PC-3 (cell line): ENCODE measurements around the gene MYO1A. TPM values are rescaled to one million over a fixed set of nuclear protein-coding genes. Genes with fewer than 3 reads are reported as not detected.

Experiments used
- ATAC-seq: fragments of 200-7000 bp; cut with Tn5 transposase; 2 replicates; pipeline ENCODE4 v1.9.1; 2020; ENCODE audit warnings: mild to moderate bottlenecking, moderate library complexity
- BruUV-seq: library from RNA; stranded (reverse); fragments of 400-500 nt; replicated peaks from 2 replicates; lab custom pipeline; 2021; lab: Mats Ljungman, UMichigan
- CTCF ChIA-PET: fragments of 300-600 bp; sonication (Branson Sonifier 250); formaldehyde crosslinking; loops from one replicate; lab custom pipeline; 2022; ENCODE audit warnings: antibody characterized with exemption; lab: Charles Lee
- POLR2A ChIA-PET: fragments of 300-600 bp; sonication (Branson Sonifier 250); formaldehyde crosslinking; loops from one replicate; lab custom pipeline; 2022; ENCODE audit warnings: antibody characterized with exemption; ENCODE audit not compliant: unreplicated experiment; lab: Charles Lee
- DNase-seq: peaks from one replicate; pipeline ENCODE4 v3.0.0-alpha.2; 2015
- H2AFZ ChIP-seq: fragments of 300-600 bp; sonication (generic); 2 replicates; pipeline ENCODE4 v1.6.0; 2016; ENCODE audit warnings: antibody characterized with exemption, low read length
- H3F3A ChIP-seq: fragments of 300-600 bp; sonication (generic); one replicate; pipeline ENCODE4 v1.6.0; 2017; ENCODE audit warnings: antibody characterized with exemption, low read length, control low read depth, mild to moderate bottlenecking; ENCODE audit not compliant: unreplicated experiment
- H3K27ac ChIP-seq: fragments of 300-600 bp; sonication (generic); 2 replicates; pipeline ENCODE4 v1.5.1; 2016; ENCODE audit warnings: mild to moderate bottlenecking, low read length
- H3K27me3 ChIP-seq: fragments of 300-600 bp; sonication (generic); 2 replicates; pipeline ENCODE4 v1.6.1; 2016; ENCODE audit warnings: low read length, mixed read lengths
- H3K36me3 ChIP-seq: fragments of 300-600 bp; sonication (generic); 2 replicates; pipeline ENCODE4 v1.6.1; 2016; ENCODE audit warnings: low read depth, mixed run types, low read length, mixed read lengths
- H3K4me1 ChIP-seq: fragments of 300-600 bp; sonication (generic); 2 replicates; pipeline ENCODE4 v1.5.1; 2016; ENCODE audit warnings: low read length; ENCODE audit not compliant: insufficient read depth
- H3K4me2 ChIP-seq: fragments of 300-600 bp; sonication (generic); 2 replicates; pipeline ENCODE4 v1.6.0; 2016; ENCODE audit warnings: low read length
- H3K4me3 ChIP-seq: fragments of 300-600 bp; sonication (generic); 2 replicates; pipeline ENCODE4 v1.5.1; 2016; ENCODE audit warnings: mild to moderate bottlenecking, low read length, mixed read lengths
- H3K79me2 ChIP-seq: fragments of 300-600 bp; sonication (generic); 2 replicates; pipeline ENCODE4 v1.6.1; 2017; ENCODE audit warnings: low read length, mixed read lengths
- H3K9ac ChIP-seq: fragments of 300-600 bp; sonication (generic); 2 replicates; pipeline ENCODE4 v1.6.0; 2016; ENCODE audit warnings: mild to moderate bottlenecking, low read length
- H3K9me2 ChIP-seq: fragments of 300-600 bp; sonication (generic); replicated peaks from 2 replicates; pipeline ENCODE4 v1.6.1; 2016; ENCODE audit warnings: mixed run types, low read length, mixed read lengths
- H3K9me3 ChIP-seq: fragments of 300-600 bp; sonication (generic); 2 replicates; pipeline ENCODE4 v1.6.1; 2016; ENCODE audit warnings: low read length, mixed read lengths
- H4K20me1 ChIP-seq: fragments of 300-600 bp; sonication (generic); 2 replicates; pipeline ENCODE4 v1.6.1; 2016; ENCODE audit warnings: low read length, mixed read lengths
- EZH2 ChIP-seq: fragments of 300-600 bp; sonication (generic); IDR thresholded peaks from one replicate; pipeline ENCODE4 v1.6.1; 2017; ENCODE audit warnings: antibody characterized with exemption, mild to moderate bottlenecking, low read length; ENCODE audit not compliant: unreplicated experiment
- EZH2phosphoT487 ChIP-seq: fragments of 300-600 bp; sonication (generic); IDR thresholded peaks from 2 replicates; pipeline ENCODE4 v1.6.1; 2018; ENCODE audit warnings: mild to moderate bottlenecking, antibody characterized with exemption, low read length, borderline replicate concordance
- intact Hi-C: fragments of 100-400 bp; cut with micrococcal nuclease; formaldehyde crosslinking; loops from 2 replicates; pipeline ENCODE4 v1.9.0; 2023
- total RNA-seq: library from RNA; depleted of rRNA; stranded (reverse); fragments of >200 nt; gene quantifications from 2 replicates; pipeline ENCODE4 v1.2.3, GENCODE V29; 2014
- TF ChIP-seq, protein P1 (sequence below): fragments of 300-600 bp; sonication (generic); conservative IDR thresholded peaks from 2 replicates; pipeline ENCODE4 v1.5.1; 2017; ENCODE audit warnings: antibody characterized with exemption, low read depth, mild to moderate bottlenecking, low read length

Gene MYO1A
- total RNA-seq, 1 experiment from 2014 or later = not detected

DNA sequence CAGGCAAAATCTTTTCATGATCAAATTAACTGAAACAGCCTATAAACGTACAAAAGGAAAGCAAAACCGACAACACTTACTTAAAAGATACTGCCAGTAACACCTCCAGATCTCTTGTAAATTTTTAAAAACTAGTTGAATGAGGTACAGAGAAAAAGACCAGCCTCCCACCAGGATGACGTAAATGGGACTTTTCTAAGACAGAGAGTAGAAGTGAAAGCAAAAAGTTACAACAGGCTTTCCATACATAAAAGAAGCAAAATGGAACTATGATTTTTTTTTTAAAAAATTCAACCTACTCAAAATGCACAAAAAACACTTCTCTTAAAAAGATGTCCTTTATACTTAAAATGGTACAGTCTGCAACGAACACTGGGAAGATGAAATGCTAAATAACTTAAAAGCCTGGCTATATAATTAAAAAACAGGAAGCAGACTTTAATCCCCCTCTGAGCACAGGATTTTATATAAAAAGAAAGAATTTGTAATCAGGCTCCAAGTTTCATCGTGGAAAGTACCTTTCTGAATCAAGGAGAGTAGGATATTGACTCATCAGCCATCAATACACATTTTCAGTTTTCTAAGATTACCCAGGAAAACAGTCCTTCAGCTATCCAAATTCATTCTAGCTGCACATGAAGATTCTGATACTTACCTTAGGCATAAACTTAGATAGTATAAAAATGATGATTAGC is 14.2 kb upstream of the MYO1A start:
- DNase-seq (no peak), ATAC-seq (no peak)
- H4K20me1 ChIP-seq = no peaks in the 10 kb centered on the region
- H3K9me2 ChIP-seq = no peaks in the 10 kb centered on the region
- no peak overlapping the region for H2AFZ ChIP-seq
- ChIA-PET POLR2A (no interaction called here), CTCF (no interaction called here)
- no peak overlapping the region for H3K4me2 ChIP-seq
- peaks cover 37% of the 10 kb centered on the region for H3K36me3 ChIP-seq
- no peak overlapping the region for H3K27ac ChIP-seq
- TF ChIP-seq, protein P1, sequence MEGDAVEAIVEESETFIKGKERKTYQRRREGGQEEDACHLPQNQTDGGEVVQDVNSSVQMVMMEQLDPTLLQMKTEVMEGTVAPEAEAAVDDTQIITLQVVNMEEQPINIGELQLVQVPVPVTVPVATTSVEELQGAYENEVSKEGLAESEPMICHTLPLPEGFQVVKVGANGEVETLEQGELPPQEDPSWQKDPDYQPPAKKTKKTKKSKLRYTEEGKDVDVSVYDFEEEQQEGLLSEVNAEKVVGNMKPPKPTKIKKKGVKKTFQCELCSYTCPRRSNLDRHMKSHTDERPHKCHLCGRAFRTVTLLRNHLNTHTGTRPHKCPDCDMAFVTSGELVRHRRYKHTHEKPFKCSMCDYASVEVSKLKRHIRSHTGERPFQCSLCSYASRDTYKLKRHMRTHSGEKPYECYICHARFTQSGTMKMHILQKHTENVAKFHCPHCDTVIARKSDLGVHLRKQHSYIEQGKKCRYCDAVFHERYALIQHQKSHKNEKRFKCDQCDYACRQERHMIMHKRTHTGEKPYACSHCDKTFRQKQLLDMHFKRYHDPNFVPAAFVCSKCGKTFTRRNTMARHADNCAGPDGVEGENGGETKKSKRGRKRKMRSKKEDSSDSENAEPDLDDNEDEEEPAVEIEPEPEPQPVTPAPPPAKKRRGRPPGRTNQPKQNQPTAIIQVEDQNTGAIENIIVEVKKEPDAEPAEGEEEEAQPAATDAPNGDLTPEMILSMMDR = no peak
- TF ChIP-seq EZH2phosphoT487 = no peak
- TF ChIP-seq EZH2 = no peak
- H3K4me3 ChIP-seq = no peak overlapping the region
- no peaks in the 10 kb centered on the region for H3K9me3 ChIP-seq
- no peaks in the 10 kb centered on the region for H3K79me2 ChIP-seq
- no peaks in the 10 kb centered on the region for H3F3A ChIP-seq
- no TSS peak for BruUV-seq
- no peaks in the 10 kb centered on the region for H3K4me1 ChIP-seq
- H3K9ac ChIP-seq = no peak overlapping the region
- intact Hi-C loops = no loop called here
- no peaks in the 10 kb centered on the region for H3K27me3 ChIP-seq

- POLR2A ChIA-PET = no interaction called here
- H2AFZ ChIP-seq = no peak overlapping the region
- H3K36me3 ChIP-seq = peaks cover 44% of the 10 kb centered on the region
- H3K27ac ChIP-seq = no peak overlapping the region
- intact Hi-C loops = no loop called here
- DNase-seq (no peak), ATAC-seq (no peak)
- H3F3A ChIP-seq = no peaks in the 10 kb centered on the region
- no peaks in the 10 kb centered on the region for H4K20me1 ChIP-seq
- CTCF ChIA-PET = no interaction called here
- H3K9me2 ChIP-seq = no peaks in the 10 kb centered on the region
- no peaks in the 10 kb centered on the region for H3K9me3 ChIP-seq
- H3K4me1 ChIP-seq = no peaks in the 10 kb centered on the region
- no peaks in the 10 kb centered on the region for H3K27me3 ChIP-seq
- no peak overlapping the region for H3K4me3 ChIP-seq
- no peaks in the 10 kb centered on the region for H3K79me2 ChIP-seq
- TF ChIP-seq, protein P1 = no peak
- TF ChIP-seq EZH2 = no peak
- no peak for TF ChIP-seq EZH2phosphoT487
- H3K4me2 ChIP-seq = no peak overlapping the region
- no peak overlapping the region for H3K9ac ChIP-seq
- no TSS peak for BruUV-seq
These were observed 8.5 kb upstream of the MYO1A start for GRCh38 chr12:57058454-57058853.

- Histone ChIP-seq H3K4me1 (no peaks in the 10 kb centered on the region), H3K27ac (no peak overlapping the region), H3K9me2 (no peaks in the 10 kb centered on the region), H4K20me1 (no peaks in the 10 kb centered on the region), H2AFZ (no peak overlapping the region), H3K36me3 (peaks cover 35% of the 10 kb centered on the region), H3K9ac (no peak overlapping the region), H3K79me2 (no peaks in the 10 kb centered on the region), H3K4me3 (no peak overlapping the region), H3K4me2 (no peak overlapping the region), H3K27me3 (no peaks in the 10 kb centered on the region), H3K9me3 (no peaks in the 10 kb centered on the region), H3F3A (no peaks in the 10 kb centered on the region)
- BruUV-seq = no TSS peak
- TF ChIP-seq, protein P1 = no peak
- no peak for TF ChIP-seq EZH2phosphoT487
- no peak for TF ChIP-seq EZH2
- ChIA-PET POLR2A (no interaction called here), CTCF (no interaction called here)
- DNase-seq (no peak), ATAC-seq (no peak)
- intact Hi-C loops = no loop called here
These were observed 7.3 kb upstream of the MYO1A start for GRCh38 chr12:57057067-57057751.
